ENCODE data around the gene CMTM8.

CMTM8 gene

DNA sequence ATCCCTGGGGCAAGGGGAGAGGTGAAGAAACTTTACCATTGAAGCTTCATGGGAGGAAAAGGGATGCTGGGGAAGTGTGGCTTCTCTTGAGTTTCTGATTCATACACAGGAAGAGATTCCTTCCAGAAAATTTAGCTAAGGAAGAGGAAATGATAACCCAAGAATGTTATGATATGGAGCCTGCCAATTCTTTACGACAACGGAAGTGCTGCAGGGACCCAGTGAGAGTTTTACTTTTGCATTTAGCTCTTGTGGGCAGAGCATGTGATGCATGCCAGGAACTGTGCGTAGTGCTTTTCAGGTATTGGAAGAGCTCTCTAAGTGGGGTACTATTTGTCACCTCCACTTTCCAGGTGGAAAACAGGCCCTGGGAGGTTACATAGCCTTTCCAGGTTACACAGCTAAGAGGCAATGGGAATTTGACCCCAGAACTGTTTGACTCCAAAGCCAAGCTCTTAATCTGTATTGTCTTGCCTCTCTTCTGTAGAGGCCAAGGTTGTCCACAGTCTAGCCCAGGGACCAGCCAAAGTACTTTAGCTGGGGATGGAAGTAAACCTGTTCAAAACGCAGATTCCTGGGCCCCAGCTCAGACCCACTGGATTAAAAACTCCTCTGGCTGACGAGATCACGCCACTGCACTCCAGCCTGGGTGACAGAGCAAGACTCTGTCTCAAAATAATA, 176.2 kb downstream of the CMTM8 start:
- DNase-seq (ENCODE audit: low read depth), result no peak
- H3K4me3 ChIP-seq (ENCODE audit: low read depth, low read length), result no peak overlapping the region
- TF ChIP-seq POLR2A (IDR thresholded peaks at IDR 0.05; ENCODE audit: extremely low read depth, insufficient read length) (no peak), MAX (IDR thresholded peaks at IDR 0.05; ENCODE audit: low read depth, low read length) (no peak), MYC (IDR thresholded peaks at IDR 0.05; ENCODE audit: low read depth, low read length) (no peak), CTCF (IDR thresholded peaks at IDR 0.05; ENCODE audit: low read depth, low read length) (no peak)

GRCh38 chr3:32419742-32420125, 181.3 kb downstream of the CMTM8 start:
- TF ChIP-seq MYC (IDR thresholded peaks at IDR 0.05; ENCODE audit: low read depth, low read length) (no peak), POLR2A (IDR thresholded peaks at IDR 0.05; ENCODE audit: extremely low read depth, insufficient read length) (no peak), MAX (IDR thresholded peaks at IDR 0.05; ENCODE audit: low read depth, low read length) (no peak)
- H3K4me3 ChIP-seq (ENCODE audit: low read depth, low read length), result no peak overlapping the region
- peak; percentile 52 for DNase-seq (ENCODE audit: low read depth)

Measured in NB4 (cell line).